DMS53 treated with DMSO at 0.1 percent for 48 hours (cell line): ENCODE data around the gene SYNPO2.

Source experiments
- DNase-seq: peaks from one replicate; lab custom pipeline; 2025; ENCODE audit not compliant: unreplicated experiment; lab: John Stamatoyannopoulos, UW

SYNPO2 gene

GRCh38 chr4:118927974-118928373 is 39.3 kb downstream of the SYNPO2 start:
- no peak for DNase-seq

GRCh38 chr4:118930255-118930654 is 41.6 kb downstream of the SYNPO2 start:
- DNase-seq: no peak

GRCh38 chr4:118931786-118932185 is 43.1 kb downstream of the SYNPO2 start:
- no peak for DNase-seq

GRCh38 chr4:118935819-118936218 is 47.2 kb downstream of the SYNPO2 start:
- DNase-seq: no peak

GRCh38 chr4:118936406-118936805 is 47.8 kb downstream of the SYNPO2 start:
- DNase-seq: no peak

- DNase-seq: no peak
Observed at GRCh38 chr4:118939169-118939783, 50.6 kb downstream of the SYNPO2 start.

- no peak for DNase-seq
Observed at GRCh38 chr4:118941149-118941548, 52.5 kb downstream of the SYNPO2 start.

- no peak for DNase-seq
Observed at GRCh38 chr4:118941799-118942198, 53.1 kb downstream of the SYNPO2 start.

GRCh38 chr4:118942465-118942864 is 53.8 kb downstream of the SYNPO2 start:
- no peak for DNase-seq

- no peak for DNase-seq
Observed at GRCh38 chr4:118947095-118947494, 58.4 kb downstream of the SYNPO2 start.

- DNase-seq: no peak
Observed at GRCh38 chr4:118948545-118949144, 60.0 kb downstream of the SYNPO2 start.

- no peak for DNase-seq
Observed at GRCh38 chr4:118950224-118950623, 61.6 kb downstream of the SYNPO2 start.

GRCh38 chr4:118950929-118951570 is 62.4 kb downstream of the SYNPO2 start:
- DNase-seq: no peak

GRCh38 chr4:118953276-118953675 is 64.6 kb downstream of the SYNPO2 start:
- DNase-seq: no peak

GRCh38 chr4:118954246-118954645 is 65.6 kb downstream of the SYNPO2 start:
- DNase-seq: no peak

GRCh38 chr4:118955515-118955914 is 66.9 kb downstream of the SYNPO2 start:
- DNase-seq: no peak

GRCh38 chr4:118957722-118958445 is 69.2 kb downstream of the SYNPO2 start:
- DNase-seq: no peak

- no peak for DNase-seq
Observed at GRCh38 chr4:118962540-118962939, 73.9 kb downstream of the SYNPO2 start.

GRCh38 chr4:118964891-118965411 is 76.3 kb downstream of the SYNPO2 start:
- no peak for DNase-seq

- no peak for DNase-seq
Observed at GRCh38 chr4:118967393-118967792, 78.7 kb downstream of the SYNPO2 start.

GRCh38 chr4:118968005-118968404 is 79.4 kb downstream of the SYNPO2 start:
- DNase-seq: no peak

GRCh38 chr4:118968813-118969212 is 80.2 kb downstream of the SYNPO2 start:
- DNase-seq: no peak
